ENCODE data around the gene BRD4.
A peak's percentile ranks its signal among the peaks of the same experiment; 100 is the strongest.

The BRD4 gene

DNA sequence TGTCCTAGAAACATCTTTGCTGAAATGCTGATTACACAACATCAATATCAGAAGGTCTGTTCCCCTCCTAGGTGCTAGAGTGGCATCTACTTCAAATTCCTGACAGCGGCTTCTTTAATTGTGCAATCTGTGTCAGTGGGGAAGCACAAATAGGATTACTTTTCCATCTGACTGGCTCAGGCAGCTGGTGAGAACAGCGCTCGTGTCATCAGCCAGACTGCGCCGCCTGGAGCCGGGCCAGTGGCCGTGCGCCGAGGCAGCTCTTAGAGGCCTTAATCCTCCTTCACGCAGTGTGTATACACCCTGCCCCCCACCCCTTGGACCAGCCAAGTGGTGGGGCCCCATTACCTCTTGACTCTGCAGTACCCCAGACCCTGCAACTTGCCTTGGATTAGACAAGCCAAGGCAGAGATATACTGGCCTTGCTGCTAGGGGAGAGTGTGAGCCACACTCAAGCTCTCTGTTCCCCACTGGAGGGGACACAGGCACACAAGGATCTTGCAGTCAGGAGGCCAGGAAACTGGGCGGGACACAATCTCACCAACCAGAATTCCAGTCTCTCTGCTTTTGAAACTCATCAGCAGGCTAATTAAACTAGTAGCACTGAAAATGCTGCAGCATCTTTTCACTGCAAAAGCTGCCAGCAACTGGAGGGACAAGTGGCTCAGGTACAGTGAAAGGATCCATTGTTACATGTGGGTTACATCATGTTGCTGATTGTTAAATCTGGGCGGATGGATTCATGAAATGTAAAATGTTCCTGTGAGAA lies 51.2 kb downstream of the BRD4 start:
- peak overlapping the region; percentile 64 for H3K27ac ChIP-seq
- H3K27me3 ChIP-seq = no peaks in the 10 kb centered on the region
- peaks cover 50 to 56% of the 10 kb centered on the region in 2 experiments for H3K4me1 ChIP-seq (ENCODE audit: control insufficient read depth in 1 of 2, insufficient read depth in 1 of 2, low read depth in 1 of 2, low read length in 1 of 2)
- no peak overlapping the region for H3K4me3 ChIP-seq (ENCODE audit: low read depth in 1 of 2, low read length in 1 of 2)
- H3K36me3 ChIP-seq = peaks cover 6% of the 10 kb centered on the region
- no peaks in the 10 kb centered on the region for H3K9me3 ChIP-seq
- TF ChIP-seq, protein P1, sequence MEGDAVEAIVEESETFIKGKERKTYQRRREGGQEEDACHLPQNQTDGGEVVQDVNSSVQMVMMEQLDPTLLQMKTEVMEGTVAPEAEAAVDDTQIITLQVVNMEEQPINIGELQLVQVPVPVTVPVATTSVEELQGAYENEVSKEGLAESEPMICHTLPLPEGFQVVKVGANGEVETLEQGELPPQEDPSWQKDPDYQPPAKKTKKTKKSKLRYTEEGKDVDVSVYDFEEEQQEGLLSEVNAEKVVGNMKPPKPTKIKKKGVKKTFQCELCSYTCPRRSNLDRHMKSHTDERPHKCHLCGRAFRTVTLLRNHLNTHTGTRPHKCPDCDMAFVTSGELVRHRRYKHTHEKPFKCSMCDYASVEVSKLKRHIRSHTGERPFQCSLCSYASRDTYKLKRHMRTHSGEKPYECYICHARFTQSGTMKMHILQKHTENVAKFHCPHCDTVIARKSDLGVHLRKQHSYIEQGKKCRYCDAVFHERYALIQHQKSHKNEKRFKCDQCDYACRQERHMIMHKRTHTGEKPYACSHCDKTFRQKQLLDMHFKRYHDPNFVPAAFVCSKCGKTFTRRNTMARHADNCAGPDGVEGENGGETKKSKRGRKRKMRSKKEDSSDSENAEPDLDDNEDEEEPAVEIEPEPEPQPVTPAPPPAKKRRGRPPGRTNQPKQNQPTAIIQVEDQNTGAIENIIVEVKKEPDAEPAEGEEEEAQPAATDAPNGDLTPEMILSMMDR (IDR thresholded peaks at IDR 0.05) = no peak

DNA sequence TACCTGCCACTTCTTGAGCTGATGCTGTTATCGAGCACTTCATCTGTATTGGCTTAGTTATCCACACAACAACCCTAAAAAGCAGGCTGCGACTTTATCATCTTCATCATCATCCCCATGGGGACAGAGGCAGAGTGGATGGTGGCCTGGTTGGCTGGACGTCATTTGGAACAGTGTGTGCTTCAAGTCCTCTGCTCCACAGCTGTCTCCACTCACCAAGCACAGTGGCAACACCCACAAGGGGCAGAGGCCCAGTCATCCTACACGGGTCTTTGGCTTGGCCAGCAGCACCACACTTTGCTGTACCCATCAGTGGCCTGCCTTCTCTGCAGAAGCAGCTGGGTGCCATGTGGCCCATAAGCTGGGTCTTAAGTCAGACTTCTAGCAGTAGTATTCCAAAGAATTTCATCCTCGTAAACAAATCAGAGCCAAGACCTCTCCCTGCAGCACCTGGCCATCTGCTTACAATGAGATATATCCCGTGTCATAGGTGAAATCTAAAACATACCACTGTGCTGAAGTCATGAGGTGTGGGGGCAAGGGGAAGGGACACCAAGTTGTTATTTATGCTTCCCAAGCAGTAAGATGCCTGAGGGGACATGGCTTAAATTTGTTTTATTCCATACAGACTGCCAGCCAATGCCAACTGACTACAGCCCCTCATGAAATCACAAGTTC lies 52.2 kb downstream of the BRD4 start:
- peaks cover 44 to 56% of the 10 kb centered on the region in 2 experiments for H3K4me1 ChIP-seq (ENCODE audit: control insufficient read depth in 1 of 2, insufficient read depth in 1 of 2, low read depth in 1 of 2, low read length in 1 of 2)
- TF ChIP-seq, protein P1 (IDR thresholded peaks at IDR 0.05) = no peak
- no peaks in the 10 kb centered on the region for H3K9me3 ChIP-seq
- no peaks in the 10 kb centered on the region for H3K27me3 ChIP-seq
- peak overlapping the region; percentile 64 for H3K27ac ChIP-seq
- H3K4me3 ChIP-seq (ENCODE audit: low read depth in 1 of 2, low read length in 1 of 2) = no peak overlapping the region
- peaks cover 6% of the 10 kb centered on the region for H3K36me3 ChIP-seq

DNA sequence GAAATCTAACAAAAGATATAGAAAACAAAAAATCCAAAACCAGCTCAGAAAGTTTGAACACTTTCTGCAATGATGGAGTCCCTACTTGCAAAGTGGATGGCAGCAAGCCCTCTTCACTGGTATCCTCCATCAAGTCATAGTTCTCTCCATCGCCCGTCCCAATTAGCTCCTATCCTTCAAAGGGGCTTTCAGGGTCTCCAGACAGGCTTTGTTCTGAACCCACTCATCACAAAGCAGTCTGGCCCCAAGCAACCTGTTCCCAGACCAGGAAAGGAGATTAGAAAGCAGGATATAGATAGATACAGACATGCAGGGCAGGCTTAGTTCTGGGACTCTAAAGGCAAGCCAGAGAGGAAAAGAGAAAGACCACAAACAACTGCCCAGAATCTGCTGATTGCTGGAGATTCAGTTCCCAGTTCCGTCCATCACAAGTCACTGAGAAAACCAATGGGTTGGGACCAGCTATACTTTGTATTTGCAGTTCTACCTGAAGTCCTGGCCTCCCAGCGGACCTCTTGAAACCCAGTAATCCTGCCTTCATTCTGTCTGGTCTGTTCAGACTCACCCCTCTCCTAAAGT lies 52.9 kb downstream of the BRD4 start:
- TF ChIP-seq, protein P1 (IDR thresholded peaks at IDR 0.05) = no peak
- H3K4me1 ChIP-seq (ENCODE audit: control insufficient read depth in 1 of 2, insufficient read depth in 1 of 2, low read depth in 1 of 2, low read length in 1 of 2) = peaks cover 41 to 54% of the 10 kb centered on the region in 2 experiments
- peak overlapping the region; percentile 64 for H3K27ac ChIP-seq
- H3K4me3 ChIP-seq (ENCODE audit: low read depth in 1 of 2, low read length in 1 of 2) = no peak overlapping the region
- H3K9me3 ChIP-seq = no peaks in the 10 kb centered on the region
- peaks cover 6% of the 10 kb centered on the region for H3K36me3 ChIP-seq
- no peaks in the 10 kb centered on the region for H3K27me3 ChIP-seq

DNA sequence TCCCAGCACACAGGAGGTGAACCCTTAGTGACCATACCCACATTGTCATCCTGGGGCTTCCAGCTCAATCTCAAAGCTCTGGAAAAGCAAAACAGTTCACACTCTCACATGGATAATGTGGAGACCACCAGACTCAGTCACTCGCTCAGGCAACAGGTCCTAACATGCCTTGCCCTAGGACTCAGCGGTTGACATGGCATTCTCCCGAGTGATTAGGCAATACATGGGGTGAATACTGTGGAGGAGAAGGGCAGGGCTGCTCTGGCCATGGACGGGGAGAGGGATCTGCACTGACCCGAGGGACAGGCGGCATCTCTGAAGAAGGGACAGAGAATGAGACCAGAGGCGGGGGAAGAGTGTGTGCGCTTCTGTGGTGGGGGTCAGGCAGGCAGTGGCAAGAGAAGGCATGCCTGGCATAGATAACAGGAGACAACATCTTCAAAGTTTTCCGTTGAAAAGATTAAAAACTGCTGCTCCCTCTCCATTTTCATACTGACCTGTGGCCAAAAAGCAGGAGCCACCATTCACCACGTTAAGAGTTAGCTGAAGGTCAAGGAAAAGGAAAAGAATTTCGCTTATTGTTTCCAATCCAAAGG lies 55.6 kb downstream of the BRD4 start:
- Histone ChIP-seq H3K4me3 (ENCODE audit: low read depth in 1 of 2, low read length in 1 of 2) (no peak overlapping the region), H3K4me1 (ENCODE audit: control insufficient read depth in 1 of 2, insufficient read depth in 1 of 2, low read depth in 1 of 2, low read length in 1 of 2) (peaks cover 16 to 33% of the 10 kb centered on the region in 2 experiments), H3K27ac (no peak overlapping the region), H3K27me3 (no peaks in the 10 kb centered on the region), H3K36me3 (peaks cover 23% of the 10 kb centered on the region), H3K9me3 (no peaks in the 10 kb centered on the region)
- TF ChIP-seq, protein P1 (IDR thresholded peaks at IDR 0.05) = no peak

DNA sequence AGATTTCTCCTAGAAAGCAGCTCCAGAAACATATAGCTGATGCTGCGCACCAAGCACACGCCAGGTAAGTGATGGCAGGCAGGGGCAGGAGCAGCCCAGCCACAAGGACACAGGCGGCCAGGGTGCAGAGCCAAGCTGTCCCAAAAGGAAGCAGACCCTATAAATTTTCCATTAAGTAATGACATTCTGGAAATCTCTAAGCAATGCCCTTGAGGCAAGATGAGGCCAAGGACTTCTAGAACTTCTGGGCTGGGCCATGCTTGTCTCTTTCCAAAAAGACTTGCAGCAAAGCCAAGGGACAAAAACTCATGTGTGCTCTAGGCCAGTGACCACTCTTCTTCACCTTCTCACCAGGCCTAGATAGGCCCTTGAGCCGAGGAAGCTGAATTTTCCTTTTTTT lies 57.9 kb downstream of the BRD4 start:
- TF ChIP-seq, protein P1 (IDR thresholded peaks at IDR 0.05) = no peak
- no peak overlapping the region for H3K4me3 ChIP-seq (ENCODE audit: low read depth in 1 of 2, low read length in 1 of 2)
- H3K9me3 ChIP-seq = no peaks in the 10 kb centered on the region
- peaks cover 39% of the 10 kb centered on the region for H3K36me3 ChIP-seq
- H3K27ac ChIP-seq = no peak overlapping the region
- H3K27me3 ChIP-seq = no peaks in the 10 kb centered on the region
- H3K4me1 ChIP-seq (ENCODE audit: control insufficient read depth in 1 of 2, insufficient read depth in 1 of 2, low read depth in 1 of 2, low read length in 1 of 2) = peaks cover 3 to 14% of the 10 kb centered on the region in 2 experiments

Data from neutrophil (primary cell).